Activated CD4-positive, alpha-beta T cell treated with anti-CD3 and anti-CD28 coated beads, Interleukin-2, amount 10 ng/mL, durations not matched to agents 24 days and 14 days (primary cell): ENCODE data around the gene DPP3. TPM values are rescaled to one million over a fixed set of nuclear protein-coding genes. Genes with fewer than 3 reads are reported as not detected.
A peak's percentile ranks its signal among the peaks of the same experiment; 100 is the strongest.
"Not testable (repeated sequence)": the region's sequence is repeated elsewhere in the genome, so short reads cannot be mapped to it uniquely, and the experiment has no call there.

Source experiments
- DNase-seq: peaks from one replicate; pipeline ENCODE4 v3.0.0; 2022
- H3K27ac Mint-ChIP-seq: one replicate; pipeline ENCODE4 v1.8.0; 2022; ENCODE audit warnings: mild to moderate bottlenecking, mixed read lengths
- H3K27me3 Mint-ChIP-seq: one replicate; pipeline ENCODE4 v1.8.0; 2022; ENCODE audit warnings: mixed read lengths
- H3K36me3 Mint-ChIP-seq: one replicate; pipeline ENCODE4 v1.8.0; 2022; ENCODE audit warnings: low read depth, mild to moderate bottlenecking, mixed read lengths
- H3K4me1 Mint-ChIP-seq: one replicate; pipeline ENCODE4 v1.8.0; 2021; ENCODE audit warnings: mixed read lengths
- H3K4me3 Mint-ChIP-seq: one replicate; pipeline ENCODE4 v1.8.0; 2022; ENCODE audit warnings: mild to moderate bottlenecking, moderate library complexity, mixed read lengths
- H3K9me3 Mint-ChIP-seq: one replicate; pipeline ENCODE4 v1.8.0; 2021; ENCODE audit warnings: mixed read lengths
- intact Hi-C: fragments of 100-400 bp; cut with micrococcal nuclease; formaldehyde crosslinking; loops from one replicate; pipeline ENCODE4 v1.15.1; 2023
- total RNA-seq: library from RNA; stranded (reverse); gene quantifications from 2 replicates; pipeline ENCODE4 v1.2.3, GENCODE V29; 2022

The DPP3 gene
- total RNA-seq, 1 donor from 2014 or later, result 106 TPM

DNA sequence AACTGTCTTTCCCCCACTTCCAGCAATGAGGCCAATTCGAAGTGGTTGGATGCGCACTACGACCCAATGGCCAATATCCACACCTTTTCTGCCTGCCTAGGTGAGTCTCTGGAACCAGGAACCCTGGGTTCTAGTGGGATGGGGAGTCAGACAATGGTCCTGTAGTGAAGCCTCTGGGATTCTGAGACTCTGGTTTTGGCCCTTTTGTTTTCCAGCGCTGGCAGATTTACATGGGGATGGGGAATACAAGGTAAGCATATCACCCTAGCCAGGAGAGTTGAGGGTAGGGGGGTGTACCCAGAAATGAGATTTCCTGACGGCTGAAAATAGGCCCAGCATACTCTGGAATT is 30.7 kb downstream of the DPP3 start:
- DNase-seq, result no peak
- H3K36me3 Mint-ChIP-seq, result peaks cover 14% of the 10 kb centered on the region
- H3K4me3 Mint-ChIP-seq, result peak overlapping the region; percentile 91
- H3K9me3 Mint-ChIP-seq, result no peaks in the 10 kb centered on the region
- peaks cover 17% of the 10 kb centered on the region for H3K4me1 Mint-ChIP-seq
- no peaks in the 10 kb centered on the region for H3K27me3 Mint-ChIP-seq
- H3K27ac Mint-ChIP-seq, result peak overlapping the region; percentile 67
- intact Hi-C loops, result loop anchor here (1.0 kb wide), 1 partner anchor 35 kb away; the partner anchor contains the start of genes ACTN3 and ZDHHC24

DNA sequence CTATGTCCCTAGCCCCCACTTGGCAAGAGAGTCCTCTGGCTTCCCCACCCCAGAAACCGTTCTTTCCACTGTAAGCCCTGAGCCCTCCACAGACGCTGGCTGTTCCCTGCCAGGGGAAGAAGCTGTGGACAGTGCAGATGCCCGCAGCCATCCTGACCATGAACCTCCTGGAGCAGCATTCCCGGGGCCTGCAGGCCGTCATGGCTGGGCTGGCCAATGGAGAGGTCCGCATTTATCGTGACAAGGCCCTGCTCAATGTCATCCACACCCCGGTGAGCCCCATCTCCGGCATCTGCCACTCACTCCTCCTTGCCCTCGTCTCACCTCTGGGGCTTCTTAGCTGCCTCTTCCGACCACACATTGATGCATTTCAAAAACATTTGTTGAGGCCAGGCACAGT is 43.4 kb downstream of the DPP3 start:
- no peak overlapping the region for H3K27ac Mint-ChIP-seq
- DNase-seq, result no peak
- intact Hi-C loops, result no loop called here
- no peaks in the 10 kb centered on the region for H3K27me3 Mint-ChIP-seq
- peaks cover 20% of the 10 kb centered on the region for H3K36me3 Mint-ChIP-seq
- peaks cover 3% of the 10 kb centered on the region for H3K4me1 Mint-ChIP-seq
- H3K4me3 Mint-ChIP-seq, result no peak overlapping the region
- H3K9me3 Mint-ChIP-seq, result no peaks in the 10 kb centered on the region

DNA sequence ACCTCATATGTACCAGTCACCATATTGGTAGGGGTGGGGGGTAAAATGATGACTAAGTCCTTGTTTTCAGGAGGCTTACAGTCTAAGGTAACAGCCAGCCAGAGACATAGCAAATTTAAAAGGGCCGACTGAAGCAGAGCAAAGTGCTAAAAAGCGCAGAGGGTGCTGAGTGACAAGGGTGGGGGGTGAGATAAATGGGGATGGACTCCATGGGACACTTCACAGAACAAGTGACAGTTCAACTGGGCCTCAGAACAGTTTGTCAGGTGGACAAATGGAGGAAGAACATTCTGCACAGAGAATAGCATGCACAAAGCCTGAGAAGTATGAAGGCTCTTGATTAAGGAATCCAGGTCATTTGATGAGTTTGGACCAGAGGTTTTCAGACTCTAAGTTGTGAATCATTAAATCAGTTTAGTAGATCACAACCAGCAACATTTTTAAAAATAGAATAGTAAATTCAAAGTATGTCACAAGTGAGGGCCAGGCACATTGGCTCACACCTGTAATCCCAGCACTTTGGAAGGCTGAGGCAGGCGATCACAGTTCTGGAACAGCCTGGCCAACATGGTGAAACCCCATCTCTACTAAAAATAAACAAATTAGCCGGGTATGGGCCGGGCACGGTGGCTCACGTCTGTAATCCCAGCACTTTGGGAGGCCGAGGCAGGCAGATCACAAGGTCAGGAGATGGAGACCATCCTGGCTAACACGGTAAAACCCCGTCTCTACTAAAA is 44.2 kb downstream of the DPP3 start:
- intact Hi-C loops, result no loop called here
- no peaks in the 10 kb centered on the region for H3K27me3 Mint-ChIP-seq
- H3K36me3 Mint-ChIP-seq, result peaks cover 20% of the 10 kb centered on the region
- H3K4me1 Mint-ChIP-seq, result peaks cover 3% of the 10 kb centered on the region
- no peaks in the 10 kb centered on the region for H3K9me3 Mint-ChIP-seq
- H3K4me3 Mint-ChIP-seq, result no peak overlapping the region
- no peak overlapping the region for H3K27ac Mint-ChIP-seq
- no peak for DNase-seq

DNA sequence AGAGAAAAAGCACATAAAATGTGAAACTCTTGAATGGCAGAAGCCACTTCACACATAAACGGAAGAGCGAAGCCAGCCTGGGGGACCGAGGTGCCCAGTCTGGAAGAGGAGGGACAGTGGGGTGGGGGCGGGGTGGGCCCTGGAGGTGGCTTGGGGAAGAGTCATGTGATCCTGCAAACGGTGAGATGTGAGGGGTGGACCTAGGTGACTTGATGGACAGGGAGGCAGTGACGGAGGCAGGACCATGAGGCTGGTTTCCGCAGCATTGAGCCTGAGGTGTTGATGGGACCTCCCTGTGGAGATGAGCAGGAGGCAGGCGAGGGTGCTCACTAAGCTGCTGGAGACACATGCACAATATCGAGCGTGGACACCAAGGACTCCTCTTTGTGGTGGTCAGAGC is 48.8 kb downstream of the DPP3 start:
- Mint-ChIP-seq H3K27ac (no peak overlapping the region), H3K36me3 (peaks cover 3% of the 10 kb centered on the region), H3K27me3 (no peaks in the 10 kb centered on the region), H3K9me3 (no peaks in the 10 kb centered on the region), H3K4me3 (no peak overlapping the region), H3K4me1 (peaks cover 6% of the 10 kb centered on the region)
- intact Hi-C loops, result no loop called here
- no peak for DNase-seq

DNA sequence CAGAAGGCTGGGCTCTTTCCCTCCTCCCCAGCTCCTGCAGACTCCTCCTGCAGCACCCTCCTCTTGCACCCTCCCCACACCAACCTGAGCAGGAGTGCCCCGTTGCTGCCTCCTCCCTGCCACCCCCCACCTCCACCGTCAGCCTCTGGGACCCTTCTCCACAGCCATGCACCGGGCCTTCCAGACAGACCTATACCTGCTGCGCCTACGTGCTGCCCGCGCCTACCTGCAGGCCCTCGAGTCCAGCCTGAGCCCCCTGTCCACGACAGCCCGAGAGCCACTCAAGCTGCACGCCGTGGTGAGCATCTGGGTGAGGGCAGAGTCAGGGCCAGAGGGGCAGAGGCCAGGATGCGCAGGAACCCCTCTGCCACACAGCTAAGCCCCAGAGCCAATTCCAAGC is 49.4 kb downstream of the DPP3 start:
- intact Hi-C loops, result no loop called here
- H3K27me3 Mint-ChIP-seq, result no peaks in the 10 kb centered on the region
- H3K36me3 Mint-ChIP-seq, result peaks cover 3% of the 10 kb centered on the region
- H3K9me3 Mint-ChIP-seq, result no peaks in the 10 kb centered on the region
- H3K4me1 Mint-ChIP-seq, result peaks cover 6% of the 10 kb centered on the region
- no peak overlapping the region for H3K27ac Mint-ChIP-seq
- no peak overlapping the region for H3K4me3 Mint-ChIP-seq
- no peak for DNase-seq

DNA sequence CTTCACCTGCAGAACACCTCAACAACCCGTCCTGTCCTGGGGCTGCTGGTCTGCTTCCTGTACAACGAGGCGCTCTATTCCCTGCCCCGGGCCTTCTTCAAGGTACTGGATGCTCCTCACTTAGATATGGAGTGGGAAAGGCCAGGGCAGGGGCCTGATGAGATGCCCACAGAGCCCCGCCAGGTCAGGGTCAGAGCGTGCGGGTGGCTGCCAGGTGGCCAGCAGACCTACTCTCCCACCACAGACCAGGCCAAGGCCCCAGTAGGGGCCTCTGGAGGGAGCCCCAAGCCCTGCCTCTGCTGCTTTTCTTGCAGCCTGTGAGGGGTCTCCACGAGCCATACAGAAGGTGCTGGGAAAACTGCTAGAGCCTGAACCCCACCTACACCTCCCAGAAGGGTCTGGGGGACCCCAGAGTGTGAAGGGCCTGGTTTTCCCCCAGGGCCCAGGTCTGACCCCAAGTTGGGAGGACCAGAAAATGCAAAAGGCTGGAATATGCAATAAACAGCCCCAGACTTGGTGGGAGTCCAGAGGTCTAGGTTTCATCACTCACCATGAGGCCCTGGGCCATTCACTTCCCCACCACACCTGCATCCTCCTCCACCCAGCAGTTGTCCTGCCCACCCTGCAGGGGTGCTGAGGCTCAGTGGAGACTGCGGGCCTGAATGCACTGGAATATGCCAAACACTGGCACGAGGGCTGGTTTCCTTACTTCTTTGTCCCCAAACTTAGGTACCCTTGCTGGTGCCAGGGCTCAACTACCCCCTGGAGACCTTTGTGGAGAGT is 50.9 kb downstream of the DPP3 start:
- H3K9me3 Mint-ChIP-seq, result no peaks in the 10 kb centered on the region
- H3K36me3 Mint-ChIP-seq, result peaks cover 9% of the 10 kb centered on the region
- no peaks in the 10 kb centered on the region for H3K27me3 Mint-ChIP-seq
- H3K27ac Mint-ChIP-seq, result no peak overlapping the region
- H3K4me3 Mint-ChIP-seq, result no peak overlapping the region
- DNase-seq, result no peak
- intact Hi-C loops, result no loop called here
- peaks cover 3% of the 10 kb centered on the region for H3K4me1 Mint-ChIP-seq

DNA sequence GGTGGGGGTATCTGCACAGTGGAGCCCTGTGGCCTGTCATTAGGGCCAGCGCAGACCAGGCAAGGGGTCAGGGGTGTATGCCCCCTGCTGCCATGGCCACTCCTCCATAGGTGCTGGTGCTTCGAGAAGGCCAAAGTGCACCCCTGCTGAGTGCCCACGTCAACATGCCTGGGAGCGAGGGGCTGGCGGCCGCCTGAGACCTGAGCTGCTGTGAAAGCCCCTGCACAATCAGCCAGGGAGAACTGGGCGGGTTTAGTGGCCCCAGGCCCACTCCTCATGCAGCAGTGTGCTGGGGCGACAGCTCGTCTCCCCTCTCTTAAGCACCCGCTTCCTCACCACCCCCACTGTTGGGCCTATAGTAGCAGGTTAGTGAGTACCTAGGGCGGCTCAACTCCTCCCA is 51.6 kb downstream of the DPP3 start:
- no peaks in the 10 kb centered on the region for H3K27me3 Mint-ChIP-seq
- intact Hi-C loops, result no loop called here
- no peak overlapping the region for H3K4me3 Mint-ChIP-seq
- H3K4me1 Mint-ChIP-seq, result peaks cover 3% of the 10 kb centered on the region
- no peak overlapping the region for H3K27ac Mint-ChIP-seq
- H3K36me3 Mint-ChIP-seq, result peaks cover 11% of the 10 kb centered on the region
- DNase-seq, result no peak
- no peaks in the 10 kb centered on the region for H3K9me3 Mint-ChIP-seq

DNA sequence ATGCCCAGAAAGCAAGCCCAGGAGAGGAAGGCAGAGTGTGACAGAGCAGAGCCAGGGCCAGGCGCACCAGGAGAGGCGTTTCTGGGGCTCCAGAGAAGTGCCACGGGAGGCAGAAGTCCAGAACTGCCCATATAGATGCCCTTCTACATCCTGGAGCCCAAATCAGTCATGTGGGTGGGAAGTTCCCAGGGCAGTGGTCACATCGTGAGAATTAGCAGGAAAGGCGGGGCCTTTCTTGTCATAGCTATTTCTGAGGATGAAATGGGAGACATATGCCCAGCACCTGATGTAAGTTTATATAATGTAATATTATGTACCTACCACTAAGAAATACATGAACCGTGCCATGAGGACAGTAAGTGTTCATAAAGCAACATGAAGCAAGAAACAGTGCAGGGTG is 52.5 kb downstream of the DPP3 start:
- Mint-ChIP-seq H3K4me1 (peaks cover 3% of the 10 kb centered on the region), H3K27ac (no peak overlapping the region), H3K36me3 (peaks cover 11% of the 10 kb centered on the region), H3K9me3 (no peaks in the 10 kb centered on the region), H3K4me3 (no peak overlapping the region), H3K27me3 (no peaks in the 10 kb centered on the region)
- no peak for DNase-seq
- intact Hi-C loops, result no loop called here

DNA sequence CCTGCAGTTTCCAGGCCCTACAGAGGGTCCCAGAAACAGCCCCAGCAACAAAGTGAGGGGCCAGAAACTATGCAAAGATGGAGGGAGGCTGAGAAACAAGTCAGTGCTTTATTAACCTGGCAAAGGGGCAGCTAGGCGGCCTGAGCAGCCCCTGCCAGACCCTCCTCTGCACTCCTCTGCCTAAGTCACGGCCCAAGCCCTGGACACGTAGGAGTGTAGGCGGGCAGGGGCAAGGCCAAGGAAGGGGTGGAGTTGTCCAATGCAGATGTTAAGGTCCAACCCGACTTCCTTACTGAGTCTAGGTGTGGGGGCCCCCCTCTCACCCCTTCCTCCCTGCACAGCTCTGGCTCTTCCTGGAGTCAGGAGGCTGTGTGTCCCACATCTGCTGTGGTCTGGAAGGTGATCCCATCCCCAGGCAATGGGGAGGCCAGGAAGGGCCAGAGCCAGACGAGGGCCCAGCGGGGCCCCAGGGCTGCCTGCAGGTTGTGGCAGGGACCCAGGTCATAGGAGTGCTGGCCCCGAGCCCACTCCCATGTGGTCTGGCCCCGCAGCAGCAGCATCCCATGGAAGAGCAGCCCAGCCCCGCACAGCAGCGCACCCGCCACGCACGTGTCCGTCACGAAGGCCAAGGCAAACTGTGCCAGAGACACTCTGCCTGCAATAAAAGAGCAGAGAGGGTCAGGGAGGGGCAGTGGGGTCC is 59.1 kb downstream of the DPP3 start:
- no peak for DNase-seq
- H3K9me3 Mint-ChIP-seq, result no peaks in the 10 kb centered on the region
- no peak overlapping the region for H3K27ac Mint-ChIP-seq
- no peaks in the 10 kb centered on the region for H3K27me3 Mint-ChIP-seq
- H3K36me3 Mint-ChIP-seq, result peaks cover 38% of the 10 kb centered on the region
- no peak overlapping the region for H3K4me3 Mint-ChIP-seq
- intact Hi-C loops, result no loop called here
- peaks cover 10% of the 10 kb centered on the region for H3K4me1 Mint-ChIP-seq

DNA sequence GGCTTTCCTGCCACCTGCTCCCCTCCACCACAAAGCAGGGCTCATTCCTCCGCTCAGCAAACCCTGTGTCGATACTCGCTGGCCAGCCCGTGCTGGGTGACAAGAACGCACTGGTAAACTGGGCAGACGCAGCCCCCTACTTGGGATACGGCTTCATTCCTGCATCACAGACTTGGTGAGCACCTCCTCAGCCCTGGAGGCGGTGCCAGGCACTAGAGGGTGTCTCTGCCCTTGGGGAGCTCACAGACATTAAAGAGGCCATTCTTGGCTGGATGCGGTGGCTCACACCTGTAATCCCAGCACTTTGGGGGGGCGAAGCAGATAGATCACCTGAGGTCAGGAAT is 59.6 kb downstream of the DPP3 start:
- H3K4me3 Mint-ChIP-seq, result no peak overlapping the region
- no peaks in the 10 kb centered on the region for H3K9me3 Mint-ChIP-seq
- no peak for DNase-seq
- peaks cover 12% of the 10 kb centered on the region for H3K4me1 Mint-ChIP-seq
- no peaks in the 10 kb centered on the region for H3K27me3 Mint-ChIP-seq
- H3K36me3 Mint-ChIP-seq, result peaks cover 38% of the 10 kb centered on the region
- H3K27ac Mint-ChIP-seq, result no peak overlapping the region
- intact Hi-C loops, result no loop called here

DNA sequence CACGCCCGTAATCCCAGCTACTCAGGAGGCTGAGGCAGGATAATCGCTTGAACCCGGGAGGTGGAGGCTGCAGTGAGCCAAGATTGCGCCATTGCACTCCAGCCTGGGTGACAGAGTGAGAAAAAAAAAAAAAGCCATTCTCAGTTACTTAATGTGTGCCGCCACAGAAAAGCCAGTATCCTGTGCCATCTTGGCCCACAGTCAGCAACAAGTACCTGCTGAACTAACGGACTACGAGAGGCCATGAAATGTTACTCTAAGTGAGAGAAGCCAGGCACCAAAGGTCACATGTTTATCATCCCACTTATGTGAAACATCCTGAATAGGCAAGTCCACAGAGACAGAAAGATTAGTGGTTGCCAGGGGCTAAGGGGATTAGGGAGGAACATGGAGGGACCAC is 60.4 kb downstream of the DPP3 start:
- H3K27ac Mint-ChIP-seq, H3K27me3 Mint-ChIP-seq, H3K4me3 Mint-ChIP-seq, DNase-seq, intact Hi-C loops, H3K9me3 Mint-ChIP-seq: not testable (repeated sequence)
- Mint-ChIP-seq H3K4me1 (peaks cover 15% of the 10 kb centered on the region), H3K36me3 (peaks cover 35% of the 10 kb centered on the region)

DNA sequence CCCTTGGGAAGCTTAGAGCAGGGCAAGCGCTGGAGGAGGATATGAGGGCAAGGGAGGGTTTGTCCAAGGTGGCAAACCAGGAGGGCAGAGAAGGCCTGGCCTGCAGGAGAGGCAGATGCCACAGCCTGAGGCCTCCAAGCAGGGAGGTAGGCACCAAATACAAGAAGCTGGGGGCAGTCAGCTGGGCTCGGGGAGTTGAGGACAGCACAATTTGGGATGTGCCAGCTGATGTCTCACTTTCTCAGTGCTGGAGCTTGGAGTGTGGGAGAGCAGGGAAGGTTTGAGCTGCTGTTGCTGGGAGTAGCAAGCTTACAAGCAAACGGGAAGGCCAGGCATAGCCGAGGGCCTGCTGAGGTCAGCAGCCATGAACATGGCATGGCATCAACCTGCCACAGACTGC is 61.7 kb downstream of the DPP3 start:
- Mint-ChIP-seq H3K4me1 (peaks cover 17% of the 10 kb centered on the region), H3K27me3 (no peaks in the 10 kb centered on the region), H3K36me3 (peaks cover 27% of the 10 kb centered on the region), H3K4me3 (no peak overlapping the region), H3K9me3 (no peaks in the 10 kb centered on the region), H3K27ac (peak overlapping the region; percentile 1)
- intact Hi-C loops, result no loop called here
- DNase-seq, result no peak

DNA sequence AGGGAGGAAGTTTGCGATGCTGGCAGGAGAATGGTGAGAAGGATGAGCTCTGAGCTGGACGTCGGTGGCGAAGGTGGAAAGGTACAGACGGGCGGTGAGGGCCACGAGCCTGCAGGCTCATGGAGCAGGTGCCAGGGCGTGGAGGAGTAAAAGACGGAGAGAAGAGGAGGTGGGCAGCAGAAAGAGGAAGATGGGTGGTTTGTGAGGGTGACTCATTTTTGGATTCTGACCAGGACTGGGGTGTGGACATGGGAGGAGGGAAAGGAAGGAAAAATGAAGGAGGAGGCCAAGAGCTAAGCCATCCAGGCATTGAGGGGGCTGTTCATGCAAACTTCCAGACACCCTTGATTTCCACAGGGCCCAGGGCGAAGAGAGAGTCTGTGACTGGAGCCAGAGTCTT is 62.1 kb downstream of the DPP3 start:
- Mint-ChIP-seq H3K27me3 (no peaks in the 10 kb centered on the region), H3K9me3 (no peaks in the 10 kb centered on the region), H3K4me1 (peaks cover 17% of the 10 kb centered on the region), H3K36me3 (peaks cover 27% of the 10 kb centered on the region), H3K27ac (peak overlapping the region; percentile 1), H3K4me3 (no peak overlapping the region)
- no peak for DNase-seq
- intact Hi-C loops, result no loop called here
